Keratinocyte (primary cell): ENCODE data around the gene TMEM238L. TPM values are rescaled to one million over a fixed set of nuclear protein-coding genes. Genes with fewer than 3 reads are reported as not detected.

Experiments used
- DNase-seq: peaks from one replicate; pipeline ENCODE4 v3.0.0-alpha.2; 2011; ENCODE audit warnings: low read depth, missing footprints, low spot score
- FAIRE-seq: peaks from 2 replicates; lab custom pipeline; 2011; peaks lifted over from hg19 to GRCh38; lab: Jason Lieb, UNC
- H2AFZ ChIP-seq: 2 replicates; pipeline ENCODE4 v1.6.0; 2012; ENCODE audit warnings: low read length, control low read depth, inconsistent platforms; ENCODE audit not compliant: control insufficient read depth
- H3K27ac ChIP-seq: 2 replicates; pipeline ENCODE4 v1.5.1; 2011; ENCODE audit warnings: low read length; ENCODE audit not compliant: control insufficient read depth, insufficient read depth
- H3K27me3 ChIP-seq: 3 replicates; pipeline ENCODE4 v1.6.0; 2011; ENCODE audit warnings: low read length; ENCODE audit not compliant: control insufficient read depth, insufficient read depth; ENCODE audit errors: extremely low read depth
- H3K36me3 ChIP-seq, 2 experiments: 2 replicates in 1 of 2; 3 replicates in 1 of 2; pipeline ENCODE4 v1.5.1; 2011; ENCODE audit warnings: low read length in 2 of 2, mild to moderate bottlenecking in 1 of 2; ENCODE audit not compliant: control insufficient read depth in 2 of 2, insufficient read depth in 2 of 2; ENCODE audit errors: extremely low read depth in 1 of 2
- H3K4me1 ChIP-seq: 3 replicates; pipeline ENCODE4 v1.5.1; 2011; ENCODE audit warnings: low read length; ENCODE audit not compliant: control insufficient read depth, insufficient read depth; ENCODE audit errors: extremely low read depth
- H3K4me2 ChIP-seq: 3 replicates; pipeline ENCODE4 v1.6.0; 2011; ENCODE audit warnings: low read depth, low read length; ENCODE audit not compliant: control insufficient read depth, insufficient read depth; ENCODE audit errors: extremely low read depth
- H3K4me3 ChIP-seq, 3 experiments: fragments of 200-600 bp in 1 of 3; sonication (generic) in 1 of 3; 2 replicates in 2 of 3; 3 replicates in 1 of 3; pipeline ENCODE4 v1.5.1; 2011 to 2016; ENCODE audit warnings: low read length in 3 of 3, mild to moderate bottlenecking in 3 of 3, control low read depth in 2 of 3, inconsistent platforms in 1 of 3, low read depth in 1 of 3, mixed read lengths in 1 of 3, mixed run types in 1 of 3, moderate library complexity in 1 of 3; ENCODE audit not compliant: control insufficient read depth in 2 of 3, insufficient read depth in 2 of 3; ENCODE audit errors: extremely low read depth in 1 of 3
- H3K79me2 ChIP-seq: 2 replicates; pipeline ENCODE4 v1.6.0; 2012; ENCODE audit warnings: low read length; ENCODE audit not compliant: control insufficient read depth, insufficient read depth
- H3K9ac ChIP-seq: 3 replicates; pipeline ENCODE4 v1.6.0; 2011; ENCODE audit warnings: low read length; ENCODE audit not compliant: control insufficient read depth, insufficient read depth; ENCODE audit errors: extremely low read depth
- H3K9me1 ChIP-seq: 3 replicates; pipeline ENCODE4 v1.6.0; 2011; ENCODE audit warnings: low read length; ENCODE audit not compliant: control insufficient read depth, insufficient read depth; ENCODE audit errors: extremely low read depth
- H3K9me3 ChIP-seq: 2 replicates; pipeline ENCODE4 v1.5.1; 2012; ENCODE audit warnings: low read depth, low read length; ENCODE audit not compliant: control insufficient read depth
- H4K20me1 ChIP-seq: 3 replicates; pipeline ENCODE4 v1.6.0; 2011; ENCODE audit warnings: low read length; ENCODE audit not compliant: control insufficient read depth, insufficient read depth; ENCODE audit errors: extremely low read depth
- EZH2 ChIP-seq: IDR thresholded peaks from one replicate; pipeline ENCODE4 v1.6.1; 2012; ENCODE audit warnings: inconsistent platforms, mild to moderate bottlenecking, low read length, moderate library complexity
- dilution Hi-C: fragments of 300-500 bp; cut with MboI; formaldehyde crosslinking; loops from one replicate; pipeline ENCODE4 v1.7.0; 2020; ENCODE audit warnings: low sequenced_read_pairs; ENCODE audit not compliant: extremely low pct_ligation_motif_present
- polyA plus RNA-seq, 5 experiments: library from polyadenylated mRNA; depleted of rRNA in 3 of 5; stranded (reverse) in 3 of 5; stranded (forward) in 1 of 5; unstranded in 1 of 5; fragments of >200 nt; gene quantifications; 1 replicate in 1 of 5; 2 replicates in 3 of 5; 3 replicates in 1 of 5; pipeline versions ENCODE4 v1.2.1 to v1.2.3, GENCODE V29; 2011 to 2012; ENCODE audit warnings: missing spikeins in 2 of 5, low read depth in 1 of 5, low replicate concordance in 1 of 5
- TF ChIP-seq, protein P1 (sequence below), 3 experiments: IDR thresholded peaks in 1 of 3; conservative IDR thresholded peaks in 1 of 3; optimal IDR thresholded peaks in 1 of 3; 2 replicates in 2 of 3; 3 replicates in 1 of 3; pipeline versions ENCODE3 to v1.5.1; 2011; ENCODE audit warnings: low read length in 3 of 3, mild to moderate bottlenecking in 3 of 3, moderate library complexity in 2 of 3, control low read depth in 1 of 3, inconsistent platforms in 1 of 3; ENCODE audit not compliant: insufficient read depth in 2 of 3; ENCODE audit errors: extremely low read depth in 1 of 3

Gene TMEM238L
- polyA plus RNA-seq, 1 donor (not counting 4 experiments of a cell fraction or from before 2014, with no cell fraction given), result not detected

DNA sequence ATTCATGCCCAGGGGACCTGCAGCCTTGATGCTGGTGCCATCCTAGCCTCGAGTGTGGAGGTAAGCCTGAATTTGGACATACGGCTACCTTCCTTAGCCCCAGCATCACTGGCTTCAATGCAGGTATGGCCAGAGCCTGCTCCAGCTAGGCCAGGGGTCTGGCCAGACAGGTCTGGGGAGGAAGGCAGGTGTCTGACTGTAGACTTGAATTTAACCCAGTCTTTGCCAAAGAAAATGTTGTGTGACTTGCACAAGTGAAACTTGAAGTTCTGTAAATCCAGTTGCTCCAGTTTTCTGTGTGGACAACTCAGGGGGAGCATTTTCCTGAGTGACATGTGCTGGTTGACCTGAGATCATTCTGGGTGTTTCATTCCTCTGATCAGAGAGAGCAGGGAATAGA is 32.8 kb downstream of the TMEM238L start:
- no peaks in the 10 kb centered on the region for H3K4me1 ChIP-seq
- H3K4me3 ChIP-seq, result no peak overlapping the region
- H3K9ac ChIP-seq, result no peak overlapping the region
- H3K4me2 ChIP-seq, result no peak overlapping the region
- no peaks in the 10 kb centered on the region for H3K36me3 ChIP-seq
- no peaks in the 10 kb centered on the region for H3K27me3 ChIP-seq
- H3K9me1 ChIP-seq, result no peaks in the 10 kb centered on the region
- H4K20me1 ChIP-seq, result no peaks in the 10 kb centered on the region
- dilution Hi-C loops, result no loop called here
- TF ChIP-seq EZH2, result no peak
- TF ChIP-seq, protein P1, sequence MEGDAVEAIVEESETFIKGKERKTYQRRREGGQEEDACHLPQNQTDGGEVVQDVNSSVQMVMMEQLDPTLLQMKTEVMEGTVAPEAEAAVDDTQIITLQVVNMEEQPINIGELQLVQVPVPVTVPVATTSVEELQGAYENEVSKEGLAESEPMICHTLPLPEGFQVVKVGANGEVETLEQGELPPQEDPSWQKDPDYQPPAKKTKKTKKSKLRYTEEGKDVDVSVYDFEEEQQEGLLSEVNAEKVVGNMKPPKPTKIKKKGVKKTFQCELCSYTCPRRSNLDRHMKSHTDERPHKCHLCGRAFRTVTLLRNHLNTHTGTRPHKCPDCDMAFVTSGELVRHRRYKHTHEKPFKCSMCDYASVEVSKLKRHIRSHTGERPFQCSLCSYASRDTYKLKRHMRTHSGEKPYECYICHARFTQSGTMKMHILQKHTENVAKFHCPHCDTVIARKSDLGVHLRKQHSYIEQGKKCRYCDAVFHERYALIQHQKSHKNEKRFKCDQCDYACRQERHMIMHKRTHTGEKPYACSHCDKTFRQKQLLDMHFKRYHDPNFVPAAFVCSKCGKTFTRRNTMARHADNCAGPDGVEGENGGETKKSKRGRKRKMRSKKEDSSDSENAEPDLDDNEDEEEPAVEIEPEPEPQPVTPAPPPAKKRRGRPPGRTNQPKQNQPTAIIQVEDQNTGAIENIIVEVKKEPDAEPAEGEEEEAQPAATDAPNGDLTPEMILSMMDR (optimal IDR thresholded peaks at IDR 0.05 in 1 of 3, IDR thresholded peaks at IDR 0.05 in 1 of 3, conservative IDR thresholded peaks at IDR 0.05 in 1 of 3; ENCODE audit: extremely low read depth in 1 of 3, insufficient read depth in 2 of 3, low read length in 3 of 3), result no peak
- H3K79me2 ChIP-seq, result no peaks in the 10 kb centered on the region
- H3K27ac ChIP-seq, result no peak overlapping the region
- no peak for FAIRE-seq
- no peak for DNase-seq
- no peaks in the 10 kb centered on the region for H3K9me3 ChIP-seq
- H2AFZ ChIP-seq, result no peak overlapping the region

DNA sequence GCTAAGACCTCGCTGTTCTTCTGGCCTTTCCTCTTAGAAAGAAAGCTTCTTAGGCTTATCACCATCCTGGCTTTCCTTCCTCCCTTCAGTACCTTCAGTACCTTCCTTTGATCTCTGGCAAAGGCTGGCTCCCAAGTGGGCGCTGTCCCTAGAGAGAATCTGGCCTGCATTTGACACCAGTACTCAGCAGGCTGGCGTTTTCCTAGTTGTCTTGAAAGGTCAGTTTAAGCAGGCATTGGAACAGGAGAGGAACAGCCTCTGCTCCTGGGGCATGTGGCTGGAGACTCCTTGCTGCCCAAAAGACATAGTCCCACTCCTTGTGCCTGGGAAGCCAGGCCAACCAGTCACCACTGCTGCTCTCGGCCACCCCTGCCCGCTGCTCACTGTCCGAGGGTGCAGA is 34.1 kb downstream of the TMEM238L start:
- no peak for TF ChIP-seq EZH2
- TF ChIP-seq, protein P1 (optimal IDR thresholded peaks at IDR 0.05 in 1 of 3, IDR thresholded peaks at IDR 0.05 in 1 of 3, conservative IDR thresholded peaks at IDR 0.05 in 1 of 3; ENCODE audit: extremely low read depth in 1 of 3, insufficient read depth in 2 of 3, low read length in 3 of 3), result no peak
- Histone ChIP-seq H3K4me2 (no peak overlapping the region), H3K9me3 (no peaks in the 10 kb centered on the region), H3K36me3 (no peaks in the 10 kb centered on the region), H3K27ac (no peak overlapping the region), H3K4me3 (no peak overlapping the region), H4K20me1 (no peaks in the 10 kb centered on the region), H3K9me1 (no peaks in the 10 kb centered on the region), H3K9ac (no peak overlapping the region), H3K4me1 (no peaks in the 10 kb centered on the region), H2AFZ (no peak overlapping the region), H3K79me2 (no peaks in the 10 kb centered on the region), H3K27me3 (no peaks in the 10 kb centered on the region)
- dilution Hi-C loops, result no loop called here
- FAIRE-seq (no peak), DNase-seq (no peak)
